GM23248 (cell line): Measurements from ENCODE around the gene PLCB3.

ENCODE experiments used
- EZH2 ChIP-seq: fragments of 200-600 bp; sonication (generic); IDR thresholded peaks from 2 replicates; pipeline ENCODE4 v1.6.1; 2018; ENCODE audit warnings: antibody characterized with exemption, mild to moderate bottlenecking; ENCODE audit not compliant: insufficient read depth, poor library complexity, severe bottlenecking
- EZH2phosphoT487 ChIP-seq: fragments of 200-600 bp; sonication (generic); IDR thresholded peaks from 2 replicates; pipeline ENCODE4 v1.6.1; 2018; ENCODE audit warnings: antibody characterized with exemption, moderate library complexity, mild to moderate bottlenecking, low read depth; ENCODE audit not compliant: insufficient read depth

GRCh38 chr11:64248578-64248977 is 2.8 kb upstream of the PLCB3 start:
- TF ChIP-seq EZH2 = no peak
- no peak for TF ChIP-seq EZH2phosphoT487
